HG02571 (cell line): ENCODE data around the gene FAM163B.

Experiments
- ATAC-seq: cut with Tn5 transposase; IDR thresholded peaks from one replicate; pipeline ENCODE4 v1.9.1; 2021; ENCODE audit warnings: mild to moderate bottlenecking, moderate library complexity; ENCODE audit not compliant: unreplicated experiment

The FAM163B gene

DNA sequence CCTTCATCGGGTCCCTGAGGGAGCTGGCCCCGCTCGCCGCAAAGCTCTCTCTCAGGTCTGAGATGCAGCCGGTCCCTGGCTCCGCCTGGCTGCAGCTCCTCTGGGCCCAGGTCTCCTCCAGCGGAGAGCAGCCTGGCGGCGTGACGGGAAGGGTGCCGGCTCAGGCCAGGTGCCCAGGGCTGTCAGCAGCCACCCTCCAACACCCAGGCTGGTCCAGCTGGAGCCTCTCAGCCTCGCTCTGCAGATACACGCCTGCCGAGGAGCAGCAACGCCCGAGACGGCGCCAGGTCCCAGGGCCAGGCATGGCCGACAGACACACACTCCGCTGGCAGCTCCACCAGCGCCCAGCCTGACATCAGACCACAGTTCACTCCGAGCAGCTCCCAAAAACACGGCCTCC lies 25.6 kb downstream of the FAM163B start:
- no peak for ATAC-seq

DNA sequence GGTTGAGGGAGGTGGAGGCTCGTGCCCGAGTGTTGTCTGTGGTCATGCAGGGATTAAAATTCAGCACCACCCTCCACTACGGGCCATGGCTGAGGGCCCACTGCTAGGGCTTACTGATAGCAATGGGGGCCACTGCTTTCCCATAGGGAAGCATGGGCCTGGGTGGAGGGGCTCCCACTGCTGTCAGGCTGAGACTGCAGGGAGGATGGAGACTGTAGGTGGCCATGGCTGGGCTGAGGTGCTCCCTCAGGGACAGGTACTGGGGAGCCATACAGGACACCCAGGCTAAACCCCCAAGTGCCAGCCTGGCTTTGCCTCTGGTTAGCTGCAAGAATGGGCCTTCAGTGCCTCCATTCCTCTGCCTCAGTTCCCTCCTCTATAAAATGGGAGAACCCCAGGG lies 26.1 kb downstream of the FAM163B start:
- no peak for ATAC-seq

DNA sequence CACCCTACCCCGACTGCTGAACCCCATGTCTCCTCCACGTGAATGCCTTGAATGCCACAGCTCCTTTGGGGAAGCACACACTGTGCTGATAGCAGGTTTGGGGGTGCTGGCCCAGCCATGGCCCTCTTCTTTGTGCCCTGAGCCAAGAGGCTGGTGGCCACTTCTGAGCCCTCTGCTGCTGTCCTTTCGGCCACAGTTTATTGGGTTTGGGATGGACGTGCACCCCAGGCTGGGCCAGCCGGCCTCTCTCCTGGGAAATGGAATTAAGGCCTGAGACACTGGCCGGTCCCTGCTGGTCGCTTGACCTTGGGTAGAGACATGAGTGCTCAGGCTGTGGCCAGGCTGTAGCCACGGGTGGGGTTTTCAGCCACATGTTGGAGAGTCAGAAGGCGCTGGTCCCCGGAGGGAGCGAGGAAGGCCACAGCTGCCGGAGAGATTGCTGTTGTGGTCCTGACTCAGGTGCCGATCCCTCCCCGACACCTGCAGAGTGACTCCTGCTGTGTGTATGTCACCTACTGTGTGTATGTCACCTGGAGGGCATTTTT lies 26.6 kb downstream of the FAM163B start:
- ATAC-seq = no peak

DNA sequence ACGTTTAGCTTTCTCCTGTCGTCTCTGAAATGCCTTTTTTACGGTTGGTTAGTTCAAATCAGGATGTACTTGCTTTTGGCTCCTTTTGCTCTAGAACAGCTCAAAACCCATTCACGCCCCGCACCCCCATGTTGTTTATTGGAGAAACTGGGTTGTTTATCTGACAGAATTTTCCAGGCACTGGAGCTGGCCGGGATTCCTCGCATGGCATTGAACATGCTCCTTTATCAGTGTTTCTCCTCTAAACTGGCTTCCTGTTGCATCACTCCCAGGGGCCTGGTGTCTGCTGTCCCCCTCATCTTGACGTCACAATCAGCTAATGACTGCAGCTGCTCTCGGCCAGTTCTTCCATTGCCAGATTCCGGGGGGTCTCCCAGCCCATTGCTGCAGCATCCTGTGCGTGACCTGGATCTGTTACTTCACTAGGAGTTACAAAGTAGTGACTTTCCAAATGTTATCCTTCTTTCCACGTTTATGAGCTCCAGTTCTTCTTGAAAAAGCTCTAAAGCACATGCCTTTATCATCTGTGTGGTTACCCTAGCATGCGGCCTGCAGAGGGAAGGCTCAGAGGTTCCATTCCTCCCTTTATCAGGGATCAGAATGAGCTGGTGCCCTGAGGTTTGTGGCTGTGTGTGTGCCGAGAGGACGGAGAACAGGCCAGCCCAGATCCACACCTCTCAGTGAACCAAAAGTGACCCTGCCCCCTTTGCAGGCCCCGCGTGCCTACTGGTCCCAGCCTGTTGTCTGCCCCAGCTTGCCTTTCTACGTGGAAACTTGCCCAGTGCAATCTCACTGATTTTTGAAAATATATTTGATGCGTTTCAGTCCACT lies 27.5 kb downstream of the FAM163B start:
- no peak for ATAC-seq

DNA sequence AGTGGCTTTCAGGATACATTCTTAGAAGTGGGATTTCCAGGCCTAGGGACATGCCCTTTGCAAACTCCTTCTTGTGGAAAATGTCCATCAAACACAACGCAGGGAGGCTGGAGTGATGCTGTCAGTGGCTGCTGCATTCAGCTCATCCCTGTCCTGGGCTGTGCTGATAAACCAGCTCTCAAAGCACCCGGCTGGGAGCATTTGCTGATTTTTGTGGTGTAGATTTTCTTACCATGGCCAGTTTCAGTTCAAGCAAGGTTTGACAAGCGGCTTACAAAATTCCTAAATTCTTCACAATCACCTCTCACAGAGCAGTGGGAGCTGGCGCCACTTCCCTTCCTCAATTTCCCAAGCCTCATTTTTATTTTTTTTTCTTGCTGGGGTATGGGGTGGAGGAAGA lies 28.2 kb downstream of the FAM163B start:
- no peak for ATAC-seq

DNA sequence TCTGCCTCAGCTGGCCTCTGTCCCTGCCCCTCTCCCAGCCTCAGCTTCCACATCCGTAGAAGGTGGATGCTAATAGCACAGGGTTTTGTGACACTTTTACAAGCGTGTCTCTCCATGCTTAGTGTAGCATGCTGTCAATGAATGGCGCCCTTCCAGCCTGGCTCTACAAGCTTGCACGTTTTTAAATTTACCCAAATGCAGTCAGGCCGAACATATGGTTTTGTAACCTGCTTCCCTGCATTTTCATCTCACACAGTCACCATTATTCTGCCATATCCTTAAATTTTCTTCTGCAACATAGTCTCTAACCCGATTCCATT lies 28.8 kb downstream of the FAM163B start:
- no peak for ATAC-seq

DNA sequence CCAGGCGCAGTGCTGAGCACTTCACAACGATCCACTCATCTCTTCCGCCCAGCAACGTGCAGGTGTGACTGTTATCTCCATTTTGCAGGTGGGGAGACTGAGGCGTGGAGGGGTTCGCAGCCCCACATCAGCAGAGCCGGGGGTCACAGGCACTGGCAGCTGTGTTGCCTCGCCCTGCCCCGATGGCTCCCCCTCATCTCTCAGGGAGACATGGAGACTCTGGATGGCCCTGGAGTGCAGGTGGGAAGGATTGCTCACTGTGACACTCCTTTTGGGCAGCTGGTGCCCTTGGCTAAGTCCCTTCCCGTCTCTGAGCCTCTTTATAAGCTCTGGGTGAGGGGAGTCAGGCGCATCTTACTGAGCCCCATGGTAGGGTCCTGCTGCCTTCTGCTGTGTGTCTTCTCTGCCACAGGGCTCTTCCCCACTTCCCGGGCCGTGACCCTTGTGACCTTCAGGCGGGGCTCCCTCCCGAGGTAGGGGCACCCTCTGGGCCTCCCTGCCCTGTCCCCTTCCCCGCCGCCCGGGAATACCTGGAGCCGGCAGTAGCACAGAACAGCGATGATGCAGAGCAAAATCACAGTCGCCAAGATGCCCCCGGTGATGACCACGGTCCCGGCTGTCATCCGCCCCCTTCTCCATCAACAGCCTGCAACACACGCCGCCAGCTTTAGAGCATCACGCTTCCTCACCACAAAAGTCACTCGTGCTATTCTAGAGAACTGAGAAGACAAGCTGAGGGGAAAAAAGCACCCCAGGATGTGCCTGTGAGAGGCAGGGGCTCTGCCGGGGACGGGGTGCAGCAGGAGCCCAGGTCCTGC lies 29.4 kb downstream of the FAM163B start:
- no peak for ATAC-seq

DNA sequence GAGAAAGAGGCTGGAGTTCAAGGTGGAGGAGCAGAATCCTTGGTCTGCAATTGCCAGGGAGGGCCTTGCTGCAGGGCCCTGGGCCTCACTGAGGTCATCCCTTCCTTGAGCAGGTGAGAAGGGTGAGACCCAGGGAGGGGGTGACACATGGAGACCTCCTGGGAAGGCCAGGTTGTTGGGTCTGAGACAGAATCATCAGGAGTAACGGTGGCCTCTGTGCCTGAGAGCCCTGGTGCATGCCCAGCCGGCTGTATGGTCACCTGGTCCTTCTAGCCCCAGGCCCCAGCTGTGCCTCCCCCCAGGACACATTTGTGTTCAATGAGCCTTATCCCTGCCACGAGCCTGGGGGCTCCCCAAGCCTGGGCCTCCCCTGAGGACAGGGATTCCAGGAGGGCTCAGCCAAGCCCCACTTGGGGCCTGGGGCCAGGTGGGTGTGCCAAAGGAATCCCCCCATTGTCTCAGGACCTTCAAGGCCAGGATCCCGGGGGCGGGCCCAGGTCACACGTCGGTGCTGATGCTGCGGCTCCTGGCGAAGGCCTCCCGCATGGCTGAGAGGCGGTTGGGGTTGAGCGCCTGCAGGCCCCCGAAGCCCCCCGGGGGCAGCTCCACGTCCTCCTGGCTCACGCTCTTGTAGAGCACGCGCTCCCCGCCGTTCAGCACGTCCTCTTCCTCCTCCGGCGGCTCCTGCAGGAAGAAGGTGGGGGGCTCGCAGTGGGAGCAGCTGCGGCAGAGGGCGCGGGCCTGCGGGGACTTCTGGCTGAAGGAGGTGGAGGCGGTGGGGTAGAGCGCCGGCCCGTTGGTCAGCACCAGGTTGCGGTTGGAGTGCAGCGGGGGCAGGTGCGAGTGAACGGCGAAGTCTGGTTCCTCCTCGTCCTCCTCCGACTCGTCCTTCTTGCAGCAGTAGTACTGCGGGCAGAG lies 30.4 kb downstream of the FAM163B start:
- no peak for ATAC-seq

DNA sequence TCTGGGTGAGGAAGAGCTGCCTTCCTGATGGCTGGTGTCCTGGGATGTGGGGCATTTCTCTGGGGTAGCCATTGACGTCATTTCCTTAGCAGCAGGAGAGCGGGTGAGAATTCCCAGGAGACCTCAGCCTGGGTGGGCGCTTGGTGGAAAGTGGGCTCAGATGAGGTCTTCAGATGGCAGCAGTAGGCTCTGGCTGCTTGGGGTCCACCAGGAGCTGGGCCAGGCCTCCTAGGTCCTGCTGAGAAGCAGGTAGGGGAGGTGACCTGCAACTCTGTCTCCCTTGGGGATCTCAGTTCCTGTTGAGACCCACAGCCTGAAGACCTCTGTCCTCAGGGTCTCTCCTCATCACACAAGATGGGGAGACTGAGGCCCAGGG lies 31.5 kb downstream of the FAM163B start:
- no peak for ATAC-seq

DNA sequence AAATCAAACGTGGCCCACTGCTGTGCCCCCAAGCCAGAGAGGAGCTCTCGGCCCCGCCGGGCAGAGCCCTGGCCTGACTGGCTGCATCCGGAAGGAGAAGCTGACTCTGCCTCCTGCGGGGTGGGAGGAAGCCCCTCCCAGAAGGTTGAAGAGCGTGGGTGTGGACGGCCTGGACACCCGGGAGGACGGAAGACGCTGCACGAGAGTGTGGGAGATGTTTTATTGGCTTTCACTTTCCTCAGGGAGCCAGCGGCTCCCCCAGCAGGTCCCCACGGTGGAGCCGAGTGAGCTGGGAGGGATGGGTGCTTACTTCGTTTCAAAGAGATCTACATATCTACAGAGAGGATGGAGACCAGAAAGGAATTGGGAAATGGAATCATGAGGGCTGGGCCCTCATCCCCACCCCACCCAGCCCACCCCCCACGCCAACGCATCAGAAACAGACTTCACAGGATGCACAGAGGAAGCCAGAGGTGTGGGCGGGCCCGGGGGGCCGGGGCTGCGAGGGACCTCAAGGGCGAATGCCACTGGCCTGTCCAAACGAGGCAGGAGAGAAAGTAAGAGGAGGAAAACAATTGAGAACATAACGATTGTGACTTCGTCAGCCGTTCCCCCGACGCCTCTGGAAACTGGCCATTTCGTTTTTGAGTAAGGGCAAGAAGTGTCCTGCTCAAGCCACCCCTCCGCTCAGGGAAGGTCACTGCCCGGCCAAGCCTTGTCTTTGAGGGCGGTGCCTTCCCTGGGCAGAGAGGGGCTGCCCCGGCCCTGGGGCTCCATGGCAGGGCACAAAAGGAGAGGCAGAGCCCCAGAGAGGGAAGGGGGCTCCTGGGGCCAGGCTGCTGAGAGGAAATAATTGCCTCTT lies 32.1 kb downstream of the FAM163B start:
- no peak for ATAC-seq

DNA sequence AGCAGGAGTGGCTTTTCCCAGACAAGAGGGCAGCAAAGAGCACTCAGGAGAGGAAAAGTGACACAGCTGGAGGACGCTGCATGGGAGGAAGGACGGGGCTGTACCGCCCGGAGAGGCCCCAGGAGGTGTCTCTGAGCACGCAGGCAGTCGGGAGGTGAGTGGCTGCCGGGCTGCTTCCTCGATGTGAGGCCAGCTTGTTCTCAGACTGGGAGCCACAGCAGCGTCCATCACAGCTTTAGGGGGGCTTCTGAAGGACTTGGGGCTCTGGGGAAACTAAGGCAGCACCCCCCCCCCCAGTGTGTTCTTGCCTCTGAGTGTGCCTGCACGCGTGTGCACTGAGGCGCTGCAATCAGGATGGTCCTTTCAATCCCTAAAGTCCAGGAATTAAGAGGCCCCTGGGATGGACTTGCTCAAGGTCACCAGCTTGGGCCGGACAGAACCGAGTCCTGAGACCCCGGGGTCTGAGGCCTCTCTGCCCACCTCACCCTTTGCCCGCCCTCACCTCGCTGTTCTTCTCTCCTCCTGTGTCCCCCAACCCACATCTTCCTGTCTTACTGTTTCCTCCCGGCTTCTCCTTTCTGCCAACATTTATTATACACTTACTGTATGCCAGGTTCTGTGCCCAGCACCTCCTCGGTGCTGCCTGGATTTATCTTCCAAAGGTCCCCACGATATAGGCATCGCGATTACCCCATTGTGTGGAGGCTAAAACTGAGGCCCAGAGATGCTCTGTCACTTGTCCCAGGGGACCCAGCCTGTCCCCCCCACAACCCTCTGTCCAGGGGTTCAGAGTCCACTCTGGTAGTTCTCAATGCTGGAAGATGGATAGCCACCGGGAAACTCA lies 32.9 kb downstream of the FAM163B start:
- no peak for ATAC-seq

DNA sequence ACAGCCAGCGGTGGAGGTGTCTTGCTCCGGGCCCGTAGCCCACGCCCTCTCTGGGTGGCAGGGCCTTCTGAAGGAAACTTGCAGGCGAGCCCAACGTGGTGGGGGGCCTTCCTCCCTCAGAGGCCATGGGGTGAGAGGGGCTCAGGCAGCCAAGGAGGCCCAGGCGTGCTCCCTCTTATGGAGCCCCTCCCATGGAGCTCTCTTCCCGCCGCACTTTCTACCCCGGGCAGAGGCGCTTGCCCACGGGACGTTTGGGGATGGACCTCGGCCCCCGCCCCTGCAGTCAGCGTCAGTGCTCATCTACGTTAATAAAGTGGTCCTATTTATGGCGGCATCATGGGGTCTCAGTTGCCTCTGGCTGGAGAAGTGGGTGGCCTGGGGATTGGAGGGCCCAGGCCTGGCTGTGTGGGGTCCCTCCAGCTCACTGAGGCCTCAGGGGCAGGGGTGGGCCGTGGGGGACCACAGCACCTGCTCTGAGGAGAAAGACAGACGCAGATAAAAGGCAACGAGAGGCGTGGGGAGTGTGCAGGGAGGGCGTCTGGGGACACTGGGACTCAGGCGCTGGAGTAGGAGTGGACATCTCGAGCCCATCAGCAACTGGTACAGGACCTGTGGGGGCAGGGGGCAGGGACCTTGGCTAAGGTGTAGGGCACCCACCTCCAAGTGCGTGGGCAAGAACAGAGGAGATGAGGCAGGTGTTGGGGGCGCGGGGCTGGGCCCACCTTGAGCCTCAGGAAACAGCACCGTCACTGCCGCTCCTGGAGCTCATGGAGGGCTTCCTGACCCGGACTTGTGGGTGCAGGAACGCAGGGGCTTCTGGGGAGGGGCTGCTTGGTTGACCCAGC lies 33.8 kb downstream of the FAM163B start:
- ATAC-seq = no peak

DNA sequence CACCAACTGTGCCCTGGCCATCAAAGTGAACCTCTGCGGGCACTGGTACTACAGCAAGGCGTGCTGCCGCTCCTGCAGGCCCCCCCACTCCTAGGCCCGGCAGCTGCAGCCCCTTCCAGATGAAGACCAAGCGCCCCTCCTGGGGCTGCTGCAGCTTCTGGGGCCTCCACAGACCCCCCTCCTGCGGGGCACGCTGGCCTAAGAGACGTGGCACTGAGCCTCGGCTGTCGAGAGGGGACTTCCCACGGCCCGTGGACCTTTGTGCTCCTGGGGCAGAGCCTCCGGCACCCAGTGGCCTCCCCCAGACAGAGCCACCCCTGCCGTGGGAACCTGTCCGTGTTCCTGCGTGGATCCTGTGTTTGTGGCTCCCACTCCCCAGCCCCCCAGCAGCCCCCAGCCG lies 34.4 kb downstream of the FAM163B start:
- no peak for ATAC-seq

DNA sequence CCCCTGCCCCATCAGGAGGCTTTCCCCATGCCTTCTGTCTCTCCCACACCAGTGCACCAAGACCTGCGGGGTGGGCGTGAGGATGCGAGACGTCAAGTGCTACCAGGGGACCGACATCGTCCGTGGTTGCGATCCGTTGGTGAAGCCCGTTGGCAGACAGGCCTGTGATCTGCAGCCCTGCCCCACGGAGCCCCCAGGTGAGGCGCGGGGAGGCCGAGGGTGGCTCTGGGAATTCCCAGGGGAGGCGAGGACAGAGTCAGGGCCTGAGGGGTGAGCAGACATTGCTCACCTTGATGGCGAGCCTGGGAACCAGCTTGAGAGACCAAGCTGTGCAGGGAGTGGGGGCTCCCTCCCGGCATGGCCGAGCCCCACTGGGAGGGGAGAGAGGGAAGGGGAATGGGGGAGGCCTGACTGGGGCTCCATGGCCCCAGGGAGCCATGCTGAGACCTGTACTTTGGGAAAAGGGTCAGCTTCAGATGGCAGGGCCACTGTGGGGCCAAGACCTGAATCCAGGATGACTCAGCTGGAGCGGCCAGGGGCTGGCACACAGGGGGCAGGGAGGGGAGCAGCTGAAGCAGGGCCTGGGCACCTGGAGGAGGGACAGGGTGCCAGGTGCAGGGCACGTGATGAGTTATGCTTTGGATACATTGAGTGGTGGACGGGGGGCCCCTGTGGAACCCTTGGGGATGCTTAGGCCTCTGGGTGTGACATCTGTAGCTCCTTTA lies 35.2 kb downstream of the FAM163B start:
- ATAC-seq = no peak

DNA sequence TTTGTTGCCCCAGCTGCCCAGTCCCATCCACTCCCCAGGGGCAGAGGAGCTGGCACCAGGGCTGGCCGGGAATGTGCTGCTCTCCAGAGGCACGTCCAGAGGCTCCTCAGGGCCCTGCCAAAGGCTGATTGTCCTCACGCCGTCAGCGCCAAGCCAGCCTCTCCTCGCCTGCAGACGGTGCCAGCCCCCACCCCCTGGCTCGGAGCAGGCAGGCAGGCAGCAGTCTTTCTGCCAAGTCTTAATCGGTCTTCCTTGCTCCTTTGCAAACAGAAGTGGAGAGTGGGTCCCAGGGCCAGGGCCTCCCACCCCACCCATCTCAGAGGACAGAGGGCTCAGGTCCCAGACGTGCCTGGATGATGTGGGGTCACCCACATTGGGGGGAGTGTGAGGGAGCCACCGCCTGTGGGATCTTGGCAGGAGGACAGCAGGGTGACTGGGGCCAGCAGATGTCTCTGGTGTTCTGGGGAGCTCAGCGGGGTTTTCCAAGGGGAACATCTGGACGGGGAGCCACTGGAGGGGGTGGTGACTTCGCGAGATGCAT lies 36.3 kb downstream of the FAM163B start:
- no peak for ATAC-seq

DNA sequence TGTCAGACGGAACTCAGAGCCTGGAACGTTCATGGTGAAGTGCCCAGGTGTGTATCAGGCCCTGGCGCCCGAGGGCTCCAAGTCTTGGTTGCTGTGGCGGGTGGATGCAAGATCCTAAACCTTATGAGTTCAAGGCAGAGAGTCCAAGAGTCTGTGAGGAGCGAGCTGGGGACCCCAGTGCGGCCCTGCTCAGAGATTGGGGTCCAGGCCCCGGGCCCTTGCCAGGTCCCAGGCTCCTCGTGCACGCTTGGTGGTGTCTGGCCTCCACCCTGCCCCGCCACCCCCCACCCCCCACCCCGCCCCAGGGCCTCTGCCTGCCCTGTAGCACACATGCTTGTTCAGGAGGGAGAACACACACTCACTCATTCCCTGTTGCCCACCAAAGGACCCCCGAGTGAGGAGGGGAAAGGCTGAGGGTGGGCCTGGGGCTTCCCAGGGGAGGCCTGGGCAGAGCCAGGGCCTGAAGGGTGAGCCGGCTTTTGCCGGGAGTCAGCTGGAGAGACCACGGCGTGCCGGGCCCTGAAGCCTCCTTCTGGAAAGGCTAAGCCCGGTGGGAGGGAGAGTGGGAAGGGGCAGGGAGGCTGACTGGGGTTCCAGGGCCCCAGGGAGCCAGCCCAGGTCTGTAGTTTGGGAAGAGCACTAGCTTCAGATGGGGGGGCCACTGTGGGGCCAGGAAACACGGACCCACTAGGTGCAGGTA lies 37.1 kb downstream of the FAM163B start:
- no peak for ATAC-seq

DNA sequence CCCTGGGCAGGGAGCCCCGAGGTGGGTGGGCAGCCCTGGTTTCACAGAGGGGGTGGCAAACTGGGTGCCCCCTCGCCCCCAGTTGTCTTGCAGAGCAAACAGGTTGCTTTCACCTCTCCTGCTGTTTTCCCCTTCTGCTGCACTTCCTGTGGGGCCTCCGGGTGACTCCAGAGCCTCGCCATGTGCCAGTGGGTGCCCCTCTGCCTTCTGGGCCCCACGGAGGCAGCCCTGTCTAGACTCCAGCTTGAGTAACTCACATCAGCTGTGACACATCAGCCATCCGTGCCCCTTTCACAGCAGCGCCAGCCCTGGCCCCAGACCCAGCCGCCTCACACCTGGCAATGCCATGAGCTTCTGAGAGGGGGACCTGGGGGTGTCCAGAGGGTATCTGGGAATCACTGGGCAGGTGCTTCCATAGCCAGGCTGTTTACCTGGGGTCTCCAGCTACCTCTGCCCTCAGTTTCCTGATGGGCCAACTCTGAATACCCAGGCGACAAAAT lies 37.7 kb downstream of the FAM163B start:
- no peak for ATAC-seq
